Fibroblast of peridontal ligament (primary cell): Measurements from ENCODE around the gene RAB3IL1.
A peak's percentile ranks its signal among the peaks of the same experiment; 100 is the strongest.

Source experiments
- DNase-seq: peaks from one replicate; pipeline ENCODE4 v3.0.0-alpha.2; 2010; ENCODE audit errors: extremely low read depth

Gene RAB3IL1

GRCh38 chr11:61952882-61953281, 35.5 kb upstream of the RAB3IL1 start:
- DNase-seq, result no peak

- no peak for DNase-seq
These were observed 34.2 kb upstream of the RAB3IL1 start for GRCh38 chr11:61951484-61952135.

GRCh38 chr11:61950035-61950547, 32.7 kb upstream of the RAB3IL1 start, which contains the start of gene BEST1:
Gene BEST1 (plus strand): TSS chr11:61950351. CDS start chr11:61951807, 1,456 bp downstream.
- no peak for DNase-seq

- DNase-seq, result peak; percentile 98
These were observed 32.0 kb upstream of the RAB3IL1 start for GRCh38 chr11:61949169-61950034.

- DNase-seq, result no peak
These were observed 31.1 kb upstream of the RAB3IL1 start for GRCh38 chr11:61948505-61948904.

- DNase-seq, result peak; percentile 96
These were observed 30.3 kb upstream of the RAB3IL1 start for GRCh38 chr11:61947486-61948210.

- DNase-seq, result no peak
These were observed 29.5 kb upstream of the RAB3IL1 start for GRCh38 chr11:61946894-61947293.

- no peak for DNase-seq
These were observed 27.8 kb upstream of the RAB3IL1 start for GRCh38 chr11:61945191-61945590.

GRCh38 chr11:61940466-61940865, 23.1 kb upstream of the RAB3IL1 start:
- DNase-seq, result no peak

GRCh38 chr11:61935861-61936260, 18.5 kb upstream of the RAB3IL1 start:
- DNase-seq, result no peak

GRCh38 chr11:61930933-61931332, 13.6 kb upstream of the RAB3IL1 start:
- no peak for DNase-seq

- DNase-seq, result peak; percentile 50
These were observed 11.2 kb upstream of the RAB3IL1 start for GRCh38 chr11:61928606-61929005.

GRCh38 chr11:61927501-61927900, 10.1 kb upstream of the RAB3IL1 start:
- no peak for DNase-seq

GRCh38 chr11:61926235-61926634, 8.9 kb upstream of the RAB3IL1 start:
- no peak for DNase-seq

GRCh38 chr11:61925736-61926135, 8.4 kb upstream of the RAB3IL1 start:
- DNase-seq, result no peak

- DNase-seq, result no peak
These were observed 6.7 kb upstream of the RAB3IL1 start for GRCh38 chr11:61924064-61924455.

- peak; percentile 73 for DNase-seq
These were observed 6.0 kb upstream of the RAB3IL1 start for GRCh38 chr11:61923166-61924063.

- peak; percentile 87 for DNase-seq
These were observed 5.2 kb upstream of the RAB3IL1 start for GRCh38 chr11:61922539-61922938.

GRCh38 chr11:61921446-61921845, 4.1 kb upstream of the RAB3IL1 start:
- no peak for DNase-seq

GRCh38 chr11:61919705-61920631, 2.6 kb upstream of the RAB3IL1 start:
- no peak for DNase-seq
